ENCODE measurements around the gene LRRC49.
"Not testable (repeated sequence)": the region's sequence is repeated elsewhere in the genome, so short reads cannot be mapped to it uniquely, and the experiment has no call there.

Gene LRRC49, protein sequence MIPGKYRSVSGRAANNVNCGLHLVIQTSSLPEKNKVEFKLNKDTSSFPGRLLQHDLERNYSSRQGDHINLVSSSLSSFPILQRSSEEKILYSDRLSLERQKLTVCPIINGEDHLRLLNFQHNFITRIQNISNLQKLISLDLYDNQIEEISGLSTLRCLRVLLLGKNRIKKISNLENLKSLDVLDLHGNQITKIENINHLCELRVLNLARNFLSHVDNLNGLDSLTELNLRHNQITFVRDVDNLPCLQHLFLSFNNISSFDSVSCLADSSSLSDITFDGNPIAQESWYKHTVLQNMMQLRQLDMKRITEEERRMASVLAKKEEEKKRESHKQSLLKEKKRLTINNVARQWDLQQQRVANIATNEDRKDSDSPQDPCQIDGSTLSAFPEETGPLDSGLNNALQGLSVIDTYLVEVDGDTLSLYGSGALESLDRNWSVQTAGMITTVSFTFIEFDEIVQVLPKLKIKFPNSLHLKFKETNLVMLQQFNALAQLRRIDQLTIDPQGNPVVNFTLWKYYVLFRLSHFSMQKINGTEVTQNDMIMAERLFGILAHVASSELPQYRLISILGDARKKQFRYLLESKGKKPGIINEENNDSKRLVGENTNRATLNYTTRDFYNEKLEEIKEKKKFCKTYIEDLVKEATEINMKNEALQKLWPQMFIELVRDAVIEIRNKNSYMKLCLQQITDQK

DNA sequence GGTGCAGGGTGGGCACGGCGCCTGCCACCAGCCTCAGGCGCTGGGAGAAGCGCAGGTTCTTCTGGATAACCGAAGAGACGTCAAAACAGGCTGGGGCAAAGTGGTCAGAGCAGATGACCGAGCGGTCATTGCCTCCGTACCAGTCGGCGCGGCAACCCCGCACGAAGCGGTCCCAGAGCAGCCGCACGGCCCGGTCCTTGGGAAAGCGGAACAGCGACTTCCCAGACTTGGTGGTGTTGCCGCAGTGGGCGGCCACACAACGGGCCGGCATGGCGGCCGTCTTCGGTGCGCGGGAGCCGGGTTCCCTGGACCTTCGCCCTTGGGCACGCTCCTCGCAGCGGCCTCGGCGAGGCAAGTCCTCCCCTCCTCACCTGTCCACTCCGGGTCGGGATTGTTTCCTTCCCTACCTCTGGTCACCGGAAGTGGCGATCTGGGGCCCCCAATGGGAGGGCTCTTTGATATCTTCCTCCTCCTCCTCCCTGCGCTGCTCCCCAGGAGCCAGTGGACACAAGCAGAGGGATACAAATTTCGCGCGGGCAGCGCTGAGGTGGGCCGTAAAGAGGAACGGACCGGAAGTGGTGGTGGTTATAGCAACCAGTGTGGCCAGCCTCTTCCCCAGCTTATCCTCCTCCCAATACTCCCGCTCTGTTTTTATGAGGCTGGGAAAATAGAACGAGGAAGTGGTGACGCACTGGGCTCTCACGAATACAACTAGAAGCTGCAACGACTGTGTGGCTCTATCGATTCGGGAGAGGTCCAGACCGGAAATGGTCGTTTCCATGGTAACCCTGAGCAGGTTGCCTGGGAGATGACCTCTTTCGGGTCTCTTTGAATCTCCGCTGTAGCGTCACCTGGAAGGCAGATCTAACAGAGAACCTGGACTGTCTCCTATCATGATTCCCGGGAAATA, at the start of gene LRRC49, which contains the start of gene THAP10:
Gene LRRC49 (plus strand): TSS at position 825 of the 910 bp plus-strand sequence. CDS start 69 bp downstream, at position 894.
Gene THAP10 (minus strand): TSS at position 432 of the 910 bp plus-strand sequence. CDS start 161 bp downstream, at position 271.
- DNase-seq (ENCODE audit: low read depth in 3 of 3, low spot score in 1 of 3): no peak

DNA sequence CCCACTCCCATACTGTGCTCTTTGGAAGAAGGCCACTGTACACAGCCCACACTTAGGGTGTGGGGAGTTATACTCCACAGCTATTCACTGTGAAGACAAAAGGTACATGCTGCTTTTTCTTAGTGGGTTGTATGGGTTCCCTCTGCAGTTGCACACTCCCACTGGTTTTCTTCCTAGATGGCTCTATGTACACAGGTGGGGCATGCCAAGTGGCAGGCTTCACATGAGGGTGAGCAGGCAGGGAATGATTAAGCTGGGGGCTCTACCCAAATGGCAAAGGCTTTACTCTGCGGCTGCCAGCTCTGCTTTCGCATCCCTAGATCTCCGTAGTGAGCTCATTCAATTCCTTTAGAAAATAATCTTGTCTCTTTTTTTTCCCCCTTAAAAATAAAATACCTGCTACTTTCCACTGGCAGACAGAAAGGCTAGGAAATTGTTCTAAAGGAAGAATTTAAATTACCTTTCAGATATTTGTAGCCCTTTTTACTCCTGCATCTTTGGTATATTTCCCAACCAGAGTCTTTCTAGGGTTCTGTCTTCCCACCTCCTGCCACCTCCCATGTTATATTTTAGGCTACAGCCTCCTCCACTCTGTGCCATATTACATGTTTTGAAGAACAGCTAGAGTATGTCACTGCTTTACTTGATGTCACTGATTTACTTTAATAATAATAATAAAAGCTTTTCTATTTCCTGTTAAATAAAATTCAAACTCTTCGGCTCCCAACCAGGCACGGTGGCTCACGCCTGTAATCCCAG, 46.8 kb upstream of the LRRC49 start:
- DNase-seq (ENCODE audit: low read depth in 3 of 3, low spot score in 1 of 3): no peak

DNA sequence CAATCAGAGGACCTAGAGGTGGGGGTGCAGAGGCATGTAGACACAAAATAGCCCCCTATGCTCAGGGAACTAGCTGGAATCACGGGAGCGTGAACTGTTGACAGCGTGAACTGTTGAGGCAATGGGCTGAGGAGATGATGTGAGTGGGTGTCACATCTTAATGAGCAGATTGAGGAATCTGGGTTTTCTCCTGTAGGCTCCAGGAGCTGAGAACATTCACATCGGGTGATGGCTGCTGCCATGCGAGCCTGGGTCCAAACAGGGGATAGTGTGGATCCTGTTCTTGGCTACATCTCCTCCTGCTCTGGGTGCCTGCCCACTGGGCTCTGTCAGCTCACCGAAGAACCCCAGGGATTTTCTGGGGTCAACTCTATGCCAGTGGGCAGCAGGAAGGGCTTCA, 40.7 kb upstream of the LRRC49 start:
- DNase-seq (ENCODE audit: low read depth in 3 of 3, low spot score in 1 of 3): no peak

DNA sequence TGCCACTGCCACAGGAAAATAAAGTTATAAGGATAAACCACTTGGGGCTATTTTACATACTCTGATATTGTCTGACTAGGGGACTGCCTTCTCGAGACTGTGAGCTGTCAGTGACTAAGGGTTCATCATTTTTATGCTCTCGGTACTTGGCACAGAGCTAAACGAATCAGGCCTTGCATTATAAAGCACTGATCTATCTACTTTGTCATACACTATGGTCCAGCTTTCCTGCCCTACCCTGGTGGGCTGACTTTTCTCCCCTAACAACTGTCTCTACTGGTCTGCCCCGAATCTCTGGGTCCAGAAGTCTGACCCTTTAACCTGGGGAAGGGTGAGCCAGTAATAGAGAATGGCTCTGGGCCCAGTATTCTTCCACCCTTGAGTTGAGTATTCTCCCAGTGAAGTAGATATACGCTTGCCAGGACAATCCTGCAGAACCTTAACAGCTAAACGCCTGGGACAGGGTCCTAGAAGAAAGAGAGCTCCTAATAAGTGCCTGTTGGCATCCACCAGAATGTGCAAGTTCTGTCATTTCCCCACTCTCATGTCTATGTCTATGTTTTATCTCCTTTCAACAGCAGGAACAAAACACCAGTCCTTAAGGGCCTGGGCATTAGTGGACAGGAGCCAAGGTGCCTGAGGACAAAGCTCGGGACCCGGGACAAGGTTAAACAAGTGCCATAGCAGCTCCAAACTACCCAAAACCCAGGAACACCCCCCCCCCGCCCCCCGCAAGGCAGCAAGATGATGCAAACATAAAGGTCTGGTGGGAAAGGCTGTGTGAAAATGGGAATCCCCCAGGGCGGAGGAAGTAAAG, 39.9 kb upstream of the LRRC49 start:
- DNase-seq (ENCODE audit: low read depth in 3 of 3, low spot score in 1 of 3): no peak

DNA sequence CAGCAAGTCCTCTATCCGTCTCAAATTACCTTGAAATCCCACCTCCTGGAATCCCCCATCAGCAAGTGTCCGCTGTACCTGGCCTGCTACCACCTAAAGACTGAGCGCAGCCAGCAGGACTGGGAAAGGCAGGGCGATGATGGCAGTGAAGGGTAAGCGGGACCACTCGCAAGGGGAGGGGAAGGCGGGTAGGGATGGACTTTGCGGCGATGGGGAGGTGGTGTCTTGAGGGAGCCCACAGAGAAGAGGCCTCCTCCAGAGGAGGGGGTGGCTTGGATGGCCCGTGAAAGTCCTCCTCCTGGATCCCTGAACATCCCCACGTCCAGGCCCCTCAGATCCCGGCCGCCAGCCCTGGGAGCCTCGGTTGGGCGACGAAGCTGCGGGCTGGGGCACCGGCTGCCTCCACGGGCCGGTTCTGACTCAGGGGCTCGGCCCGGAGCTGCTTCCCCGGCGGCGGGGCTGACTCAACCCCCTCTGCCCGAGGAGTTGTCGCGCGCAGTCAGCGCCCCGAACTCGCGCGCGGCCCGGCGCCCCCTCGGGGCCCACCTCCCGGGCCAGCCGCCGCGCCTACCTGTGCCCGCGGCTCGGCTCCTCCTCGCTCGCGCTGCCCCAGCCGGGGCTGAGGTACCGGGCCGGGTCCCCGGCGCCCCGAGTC, 39.2 kb upstream of the LRRC49 start:
- DNase-seq (ENCODE audit: low read depth in 3 of 3, low spot score in 1 of 3): no peak

DNA sequence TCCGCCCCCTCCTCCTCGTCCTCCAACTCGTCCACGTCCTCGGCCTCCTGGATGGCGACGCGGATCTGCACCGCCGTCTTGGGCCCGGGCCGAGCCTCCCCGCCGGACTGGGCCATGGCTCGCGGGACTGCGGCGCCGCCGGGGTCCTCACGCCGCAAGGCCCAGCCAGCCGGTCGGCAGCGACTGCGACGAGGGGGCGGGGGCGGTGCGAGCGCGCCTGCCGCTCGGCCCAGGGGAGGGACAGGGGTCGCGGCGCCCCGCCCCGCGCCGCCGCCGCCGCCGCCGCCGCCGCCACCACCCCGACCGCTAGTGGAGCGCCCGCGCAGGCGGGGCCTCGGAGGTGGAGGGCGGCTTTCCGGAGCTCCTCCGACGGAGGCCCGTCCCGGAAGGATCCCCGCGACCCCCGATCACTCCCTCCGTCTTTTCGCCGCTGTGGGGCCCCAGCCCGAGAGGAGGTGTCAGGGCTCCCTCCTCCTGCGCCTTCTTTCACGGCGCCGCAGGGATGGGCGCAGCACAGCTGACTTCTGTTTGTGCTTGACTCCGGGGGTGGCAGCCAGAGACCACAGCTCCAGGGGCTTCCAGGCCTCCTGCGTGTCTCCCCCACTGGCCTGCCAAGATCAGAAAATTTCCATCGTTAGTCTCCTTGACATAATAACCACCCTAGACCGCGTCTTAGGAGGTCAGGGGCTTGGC, 38.5 kb upstream of the LRRC49 start, which contains the start of gene LARP6:
Gene LARP6 (minus strand): TSS at position 185 of the 693 bp plus-strand sequence. CDS start 69 bp downstream, at position 116.
- DNase-seq (ENCODE audit: low read depth in 3 of 3, low spot score in 1 of 3): no peak

DNA sequence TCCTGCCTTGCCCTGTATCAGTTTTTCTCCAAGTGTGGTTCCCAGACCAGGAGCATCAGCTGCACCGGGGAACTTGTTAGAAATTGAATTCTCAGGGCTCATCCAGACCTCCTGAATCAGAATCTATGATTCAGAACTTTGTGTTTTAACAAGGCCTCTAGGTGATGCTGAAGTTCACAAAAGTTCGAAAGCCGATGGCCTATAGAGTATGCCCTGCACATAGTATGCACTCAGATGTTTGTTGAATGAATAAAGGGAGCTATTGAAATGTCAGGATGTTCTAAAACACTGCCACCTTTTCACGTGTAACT, 38.0 kb upstream of the LRRC49 start:
- no peak for DNase-seq (ENCODE audit: low read depth in 3 of 3, low spot score in 1 of 3)

DNA sequence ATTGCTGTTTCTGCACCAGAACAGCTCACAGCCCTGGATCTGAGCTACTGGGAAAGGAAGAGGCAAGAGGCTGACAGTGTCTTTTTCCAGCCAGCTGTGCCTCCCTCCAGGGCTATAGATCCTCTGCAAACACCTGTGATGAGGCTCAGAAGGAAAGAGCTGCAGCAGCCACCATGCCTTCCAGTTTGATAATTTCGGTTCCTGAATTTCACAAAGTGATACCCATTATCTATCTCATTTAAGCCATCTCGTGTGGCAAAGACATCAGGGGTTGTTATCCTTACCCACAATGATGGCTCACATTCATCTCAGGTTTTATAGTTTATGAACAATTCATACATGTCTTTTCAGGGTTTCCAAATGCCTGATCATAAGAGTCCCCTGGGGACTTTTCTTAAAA, 36.9 kb upstream of the LRRC49 start:
- no peak for DNase-seq (ENCODE audit: low read depth in 3 of 3, low spot score in 1 of 3)

DNA sequence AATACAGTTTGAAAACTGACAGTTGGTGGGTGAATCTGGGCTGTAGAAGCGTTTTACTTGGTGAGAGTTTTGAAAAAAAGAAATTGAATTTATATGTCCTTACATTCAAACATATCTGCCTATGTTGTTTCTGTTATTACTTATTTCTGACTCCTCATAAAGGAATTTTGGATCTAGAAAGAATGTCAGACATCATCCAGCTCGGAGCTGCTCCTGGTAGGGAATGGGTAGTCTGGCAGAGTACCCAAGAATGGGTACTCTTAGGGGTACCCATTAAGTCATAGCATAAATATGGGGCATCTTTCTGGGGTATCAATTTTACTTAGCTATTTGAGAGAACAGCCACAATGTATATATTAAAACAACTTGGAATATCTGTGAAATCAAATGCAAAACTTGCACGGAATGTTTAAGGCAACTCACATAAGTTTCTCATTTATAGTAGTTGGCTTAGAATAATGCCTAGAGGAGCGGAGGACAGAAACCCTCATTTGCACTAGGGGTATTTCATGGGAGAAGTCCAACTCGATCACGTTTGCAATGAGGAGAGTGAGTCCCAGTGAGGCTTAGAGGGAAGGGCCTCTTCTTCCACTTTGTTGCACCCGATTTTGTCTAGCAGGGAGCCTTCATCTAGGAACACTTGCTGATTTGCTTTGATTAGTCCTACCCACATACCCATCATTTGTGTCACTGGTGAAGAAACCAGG, 36.3 kb upstream of the LRRC49 start:
- no peak for DNase-seq (ENCODE audit: low read depth in 3 of 3, low spot score in 1 of 3)

DNA sequence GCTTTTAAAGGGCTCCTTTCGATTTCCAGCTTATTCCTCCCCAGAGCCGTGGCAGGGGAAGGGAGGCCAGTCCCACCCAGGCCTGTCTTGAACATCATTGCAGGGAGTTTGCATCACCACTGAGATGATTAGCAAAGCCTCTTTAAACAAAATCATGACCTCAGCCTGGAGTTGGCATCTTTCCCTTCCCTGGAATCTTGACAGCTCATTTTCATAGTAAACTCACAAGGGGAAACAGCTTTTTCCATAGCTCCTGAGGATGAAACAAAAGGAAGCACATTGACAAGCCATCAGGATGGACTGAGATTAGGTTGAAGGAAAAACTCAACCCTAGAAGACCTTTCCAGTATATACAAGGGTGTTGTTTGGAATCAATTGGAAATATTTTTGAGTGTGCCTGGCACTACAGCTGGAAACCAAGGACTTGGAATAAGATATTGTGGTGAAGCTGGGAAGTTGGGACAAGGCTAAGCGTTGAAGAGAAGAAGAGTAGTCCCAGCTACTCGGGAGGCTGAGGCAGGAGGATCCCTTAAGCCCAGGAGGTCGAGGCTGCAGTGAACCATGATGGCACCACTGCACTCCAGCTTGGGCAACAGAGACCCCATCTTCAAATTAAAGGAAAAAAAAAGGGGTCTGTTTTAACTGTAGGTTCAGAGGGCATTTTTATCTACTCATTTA, 35.6 kb upstream of the LRRC49 start:
- no peak for DNase-seq (ENCODE audit: low read depth in 3 of 3, low spot score in 1 of 3)

DNA sequence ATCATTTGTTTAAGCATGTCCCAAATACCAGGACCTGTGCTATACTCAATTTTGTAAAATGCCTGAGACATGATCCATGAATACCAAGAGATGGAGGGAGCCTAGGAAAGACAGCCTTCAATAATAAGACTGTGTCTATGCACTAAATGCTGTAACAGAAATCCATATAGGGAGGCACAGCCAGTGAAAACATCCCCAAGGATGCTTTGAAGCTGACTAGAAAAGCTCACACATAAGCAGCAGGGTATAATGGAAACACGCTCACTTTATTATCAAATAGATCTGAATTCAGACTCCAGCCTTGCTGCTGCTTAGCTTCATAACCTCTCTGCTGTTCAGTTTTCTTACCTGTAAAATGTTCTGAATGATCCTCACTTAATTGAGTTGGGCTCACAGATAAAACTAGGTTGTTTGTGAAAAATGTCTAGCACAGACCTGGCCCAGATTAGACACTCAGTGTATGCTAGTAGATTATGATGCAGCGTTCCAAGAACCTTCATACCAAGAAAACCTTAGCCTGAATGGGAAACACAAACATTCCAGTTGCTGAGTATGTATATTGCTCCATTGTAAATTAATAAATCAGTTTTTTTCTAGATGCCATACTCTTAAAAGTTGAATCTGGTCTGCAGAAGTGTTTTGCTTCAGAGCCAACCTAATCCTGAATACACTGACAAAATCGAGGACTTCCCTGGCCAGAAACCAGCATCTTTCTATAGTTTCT, 34.9 kb upstream of the LRRC49 start:
- DNase-seq (ENCODE audit: low read depth in 3 of 3, low spot score in 1 of 3): no peak

DNA sequence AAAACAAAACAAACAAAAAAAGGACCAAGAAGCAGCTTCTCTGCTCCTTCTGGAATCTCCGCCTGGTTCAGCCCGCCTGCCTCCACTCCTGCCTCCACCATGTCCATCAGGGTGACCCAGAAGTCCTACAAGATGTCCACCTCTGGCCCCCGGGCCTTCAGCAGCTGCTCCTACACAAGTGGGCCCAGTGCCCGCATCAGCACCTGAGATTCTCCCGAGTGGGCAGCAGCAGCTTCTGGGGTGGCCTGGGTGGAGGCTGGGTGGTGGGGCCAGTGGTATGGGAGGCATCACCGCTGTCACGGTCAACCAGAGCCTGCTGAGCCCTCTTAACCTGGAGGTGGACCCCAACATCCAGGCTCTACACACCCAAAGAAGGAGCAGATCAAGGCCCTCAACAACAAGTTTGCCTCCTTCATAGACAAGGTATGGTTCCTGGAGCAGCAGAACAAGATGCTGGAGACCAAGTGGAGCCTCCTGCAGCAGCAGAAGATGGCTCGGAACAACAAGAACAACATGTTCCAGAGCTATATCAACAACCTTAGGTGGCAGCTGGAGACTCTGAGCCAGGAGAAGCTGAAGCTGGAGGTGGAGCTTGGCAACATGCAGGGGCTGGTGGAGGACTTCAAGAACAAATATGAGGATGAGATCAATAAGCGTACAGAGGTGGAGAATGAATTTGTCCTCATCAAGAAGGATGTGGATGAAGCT, 33.9 kb upstream of the LRRC49 start:
- not testable (repeated sequence) for DNase-seq (ENCODE audit: low read depth in 3 of 3, low spot score in 1 of 3)

DNA sequence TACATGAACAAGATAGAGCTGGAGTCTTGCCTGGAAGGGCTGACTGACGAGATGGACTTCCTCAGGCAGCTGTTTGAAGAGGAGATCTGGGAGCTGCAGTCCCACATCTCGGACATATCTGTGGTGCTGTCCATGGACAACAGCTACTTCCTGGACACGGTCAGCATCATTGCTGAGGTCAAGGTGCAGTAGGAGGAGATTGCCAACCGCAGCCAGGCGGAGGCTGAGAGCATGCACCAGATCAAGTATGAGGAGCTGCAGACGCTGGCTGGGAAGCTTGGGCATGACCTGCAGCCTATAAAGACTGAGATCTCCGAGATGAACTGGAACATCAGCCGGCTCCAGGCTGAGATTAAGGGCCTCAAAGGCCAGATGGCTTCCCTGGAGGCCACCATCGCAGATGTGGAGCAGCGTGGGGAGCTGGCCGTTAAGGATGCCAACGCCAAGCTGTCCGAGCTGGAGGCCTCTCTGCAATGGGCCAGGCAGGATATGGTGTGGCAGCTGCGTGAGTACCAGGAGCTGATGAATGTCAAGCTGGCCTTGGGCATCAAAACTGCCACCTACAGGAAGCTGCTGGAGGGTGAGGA, 33.2 kb upstream of the LRRC49 start:
- no peak for DNase-seq (ENCODE audit: low read depth in 3 of 3, low spot score in 1 of 3)

DNA sequence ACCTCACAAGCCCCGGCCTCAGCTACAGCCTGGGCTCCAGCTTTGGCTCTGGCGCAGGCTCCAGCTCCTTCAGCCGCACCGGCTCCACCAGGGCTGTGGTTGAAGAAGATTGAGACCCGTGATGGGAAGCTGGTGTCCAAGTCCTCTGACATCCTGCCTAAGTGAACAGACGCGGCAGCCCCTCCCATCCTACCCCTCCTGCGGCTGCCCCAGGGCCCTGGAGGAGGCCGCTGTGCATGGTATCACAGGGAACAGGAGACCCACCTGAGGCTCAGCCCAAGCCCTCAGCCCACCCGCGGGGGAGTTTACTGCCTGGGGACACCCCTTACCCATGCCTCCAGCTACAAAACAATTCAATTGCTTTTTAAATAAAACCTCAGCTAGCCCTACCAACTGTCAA, 32.6 kb upstream of the LRRC49 start:
- no peak for DNase-seq (ENCODE audit: low read depth in 3 of 3, low spot score in 1 of 3)

DNA sequence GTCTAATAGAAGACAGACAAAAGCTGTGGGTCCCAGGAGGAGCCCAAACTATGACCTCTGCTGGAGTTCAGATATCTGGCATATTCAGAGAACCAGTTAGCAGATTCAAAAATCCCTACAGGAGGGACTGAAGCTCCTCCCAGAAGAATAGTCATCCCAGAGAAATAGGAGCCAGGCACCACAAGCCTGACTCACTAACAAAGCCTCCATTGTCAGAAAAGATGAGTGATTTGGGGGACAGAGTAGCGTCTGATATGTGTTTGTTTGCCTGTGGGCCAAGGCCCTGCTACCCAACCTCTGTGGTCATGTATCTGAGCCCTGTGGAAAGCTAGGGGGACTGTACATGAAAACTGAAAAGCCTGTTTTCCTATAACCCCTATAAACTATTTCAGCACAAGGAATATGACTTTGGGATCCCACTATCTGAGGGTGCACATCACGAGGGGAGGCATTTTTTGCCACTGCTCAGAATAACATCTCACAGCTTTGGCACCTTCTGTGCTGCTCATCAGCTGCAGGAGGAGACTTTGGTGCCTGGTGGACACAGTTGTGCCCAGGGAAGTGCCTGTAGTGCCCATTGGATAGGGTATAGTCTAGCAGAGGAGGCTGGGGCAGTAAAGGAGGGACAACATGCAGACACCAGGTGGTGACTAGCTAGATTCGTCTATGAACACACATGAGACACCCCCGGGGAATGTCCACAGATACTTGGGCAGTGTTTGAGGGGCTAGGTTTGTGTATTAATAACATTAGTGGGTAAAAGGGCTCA, 29.0 kb upstream of the LRRC49 start:
- no peak for DNase-seq (ENCODE audit: low read depth in 3 of 3, low spot score in 1 of 3)
